NCI-H345 treated with DMSO at 0.1 percent for 48 hours (cell line): ENCODE results near the gene C9orf50.
A peak's percentile ranks its signal among the peaks of the same experiment; 100 is the strongest.
"Not testable (repeated sequence)": the region's sequence is repeated elsewhere in the genome, so short reads cannot be mapped to it uniquely, and the experiment has no call there.

Experiments used
- DNase-seq: peaks from one replicate; lab custom pipeline; 2025; ENCODE audit not compliant: unreplicated experiment; lab: John Stamatoyannopoulos, UW

C9orf50 gene

DNA sequence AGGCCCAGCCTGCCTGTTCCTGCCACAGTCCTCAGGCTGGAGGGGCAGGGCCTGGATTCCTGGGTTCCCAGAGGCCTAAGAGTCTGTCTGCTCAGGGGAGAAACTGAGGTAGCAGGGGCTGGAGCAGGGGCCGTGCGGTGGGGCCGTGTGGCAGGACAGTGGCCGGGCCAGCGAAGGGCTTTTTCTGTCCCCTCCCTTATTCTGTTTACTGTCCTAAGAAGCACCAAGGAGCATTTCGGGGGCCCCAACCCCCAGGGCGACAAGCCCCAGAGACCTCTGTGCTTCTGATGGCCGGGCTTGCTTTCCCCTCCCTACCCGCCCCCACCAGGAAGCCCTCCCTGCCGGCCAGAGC lies 27.8 kb upstream of the C9orf50 start:
- DNase-seq, result no peak

DNA sequence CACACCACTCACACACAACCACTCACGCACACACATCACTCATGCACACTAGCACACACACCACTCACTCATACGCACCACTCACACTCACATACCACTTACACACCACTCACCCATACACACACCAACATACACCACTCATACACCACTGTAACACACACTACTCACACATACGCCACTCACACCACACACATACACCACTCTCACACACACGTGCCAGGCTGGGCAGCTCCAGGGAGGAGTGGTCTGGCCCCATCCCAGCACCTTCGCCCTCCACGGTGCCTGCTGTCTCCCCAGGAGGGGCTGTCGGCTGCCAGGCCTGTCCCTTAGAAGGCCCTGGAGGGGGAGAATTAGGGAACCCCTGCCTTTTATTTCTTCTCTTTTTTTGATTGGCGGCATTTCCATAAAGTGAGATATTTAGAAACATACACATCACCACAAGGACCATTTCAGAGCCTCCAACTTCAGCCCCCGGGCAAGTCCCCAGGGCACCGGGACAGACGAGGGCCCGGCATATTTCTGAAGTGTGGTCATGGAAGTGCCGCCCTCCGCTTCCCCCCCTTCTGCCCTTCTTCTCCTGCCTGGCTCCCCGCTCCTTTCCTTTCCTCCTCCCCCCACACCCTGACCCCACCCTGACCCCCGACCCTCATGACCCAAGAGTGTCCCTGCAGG lies 27.3 kb upstream of the C9orf50 start:
- DNase-seq, result no peak

- DNase-seq, result no peak
Measured at GRCh38 chr9:129647635-129648034, 26.7 kb upstream of the C9orf50 start.

DNA sequence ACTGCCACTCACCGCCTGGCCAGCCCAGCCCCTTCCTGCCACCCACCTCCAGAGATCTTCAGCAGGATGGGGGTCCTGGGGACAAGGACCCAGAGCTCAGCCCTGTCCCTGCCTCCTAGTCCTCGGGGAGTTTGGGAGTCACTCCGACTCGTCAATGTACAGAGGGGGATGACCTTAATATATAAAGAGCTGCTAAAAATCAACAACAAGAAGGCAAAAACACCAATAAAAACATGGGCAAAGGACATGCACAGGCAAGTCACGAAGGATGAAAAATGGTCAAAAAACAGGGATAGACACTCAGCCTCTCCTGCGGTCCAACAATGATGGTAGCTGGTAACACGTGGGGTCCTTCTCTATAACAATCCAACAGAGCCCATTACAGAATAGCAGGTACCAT lies 25.8 kb upstream of the C9orf50 start:
- no peak for DNase-seq

DNA sequence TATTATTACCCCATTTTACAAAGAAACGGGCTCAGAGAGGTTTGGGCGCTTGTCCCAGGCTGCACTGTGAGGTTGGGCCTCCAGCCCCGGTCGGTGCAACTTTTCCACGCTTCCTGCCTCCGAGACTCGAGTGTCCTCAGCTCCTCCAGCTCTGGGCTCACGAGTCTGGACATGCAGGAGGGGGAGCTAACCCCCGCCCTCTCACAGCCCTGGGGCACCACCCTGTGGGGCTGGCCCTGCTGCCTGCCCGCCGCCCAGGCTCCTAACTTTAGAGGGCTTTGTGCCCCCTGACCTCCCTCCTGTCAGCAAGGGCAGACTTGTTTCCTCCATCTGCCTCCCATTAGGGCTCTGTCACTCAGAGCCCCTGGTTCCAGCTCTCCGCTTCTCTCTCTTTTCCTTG lies 25.4 kb upstream of the C9orf50 start:
- no peak for DNase-seq

- no peak for DNase-seq
Measured at GRCh38 chr9:129644902-129645301, 24.0 kb upstream of the C9orf50 start.

- DNase-seq, result no peak
Measured at GRCh38 chr9:129644365-129644764, 23.5 kb upstream of the C9orf50 start.

- DNase-seq, result no peak
Measured at GRCh38 chr9:129643706-129644105, 22.8 kb upstream of the C9orf50 start.

DNA sequence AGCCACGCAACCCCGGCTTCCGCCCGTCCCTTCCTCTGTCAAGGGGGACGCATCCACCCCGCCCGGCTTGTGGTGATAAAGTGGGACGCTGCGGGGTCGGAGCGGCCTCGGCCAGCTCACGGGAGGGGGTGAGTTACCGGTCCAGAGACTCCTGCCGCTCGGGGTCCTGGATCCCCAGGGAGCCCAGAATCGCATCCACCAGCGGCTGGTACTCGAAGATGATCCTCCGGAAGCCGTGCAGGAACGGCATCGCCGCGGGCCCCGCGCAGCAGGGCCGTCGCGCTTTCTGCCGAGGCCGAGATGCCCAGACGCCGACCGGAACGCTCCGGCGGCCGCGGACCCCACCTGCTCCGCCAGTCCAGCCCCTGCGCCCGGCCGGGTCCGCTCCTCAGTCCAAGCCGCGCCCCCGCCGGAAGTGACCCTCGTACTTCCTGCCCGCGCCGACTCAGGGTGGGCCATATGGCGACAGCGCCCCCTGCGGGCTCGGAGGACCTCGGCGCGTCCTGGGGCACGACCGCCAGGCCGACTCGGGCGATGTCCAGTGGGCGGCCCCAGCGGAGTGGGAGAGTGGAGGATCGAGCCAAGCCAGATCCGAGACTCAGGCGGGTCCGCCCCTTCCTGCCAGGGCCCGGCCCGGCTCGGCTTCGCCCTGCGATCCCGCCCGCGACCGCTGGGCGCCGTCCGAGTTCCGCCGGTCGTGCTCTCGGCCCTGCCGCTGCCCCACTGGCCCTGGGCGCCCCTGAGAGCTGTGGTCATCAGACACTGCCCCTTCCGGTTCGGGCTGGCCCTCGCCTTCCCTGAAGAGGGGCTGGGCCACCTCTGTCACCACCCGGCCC lies 21.1 kb upstream of the C9orf50 start, which contains the start of gene ASB6:
Gene ASB6 (minus strand): TSS at position 402 of the 836 bp plus-strand sequence. CDS start 152 bp downstream, at position 250.
- DNase-seq, result peak; percentile 73

- no peak for DNase-seq
Measured at GRCh38 chr9:129640871-129641749, 20.2 kb upstream of the C9orf50 start.

DNA sequence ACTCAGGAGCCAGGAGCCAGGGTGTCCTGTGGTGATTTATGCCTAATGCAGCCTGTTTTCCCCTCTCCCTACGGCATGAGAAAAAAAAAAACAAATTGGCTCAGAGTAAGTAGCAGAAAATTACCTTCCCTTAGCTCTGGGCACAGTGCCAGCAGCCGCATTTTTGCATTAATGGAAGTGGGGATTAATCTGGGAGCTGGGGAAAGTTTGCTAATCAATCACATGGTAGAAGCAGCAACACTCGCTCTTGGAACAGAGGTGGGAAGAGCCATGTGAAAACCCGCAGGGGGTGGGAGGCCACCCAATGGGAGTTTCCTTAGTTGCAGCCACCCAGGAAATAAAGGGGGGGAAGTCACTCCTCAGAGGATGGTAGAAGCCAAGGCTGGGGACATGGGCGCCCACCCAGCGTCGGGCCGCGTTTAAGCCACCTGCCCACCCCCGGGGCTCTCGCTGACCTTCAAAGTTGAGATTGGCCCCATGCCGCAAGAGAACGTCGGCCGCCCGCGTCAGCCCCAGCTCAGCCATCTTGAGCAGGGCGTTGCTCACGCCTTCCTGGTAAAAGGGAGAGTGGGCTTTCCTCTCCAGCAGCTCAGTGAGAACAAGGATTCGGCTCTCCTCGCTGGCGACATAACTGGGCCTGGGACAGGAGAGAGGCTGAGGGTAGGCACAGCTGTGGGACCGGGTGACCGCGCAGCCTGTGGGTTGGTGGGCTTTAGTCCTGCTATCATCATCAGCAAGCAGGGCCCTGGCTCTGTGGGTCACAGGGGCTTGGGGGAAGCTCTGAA lies 19.4 kb upstream of the C9orf50 start:
- DNase-seq, result peak; percentile 38

DNA sequence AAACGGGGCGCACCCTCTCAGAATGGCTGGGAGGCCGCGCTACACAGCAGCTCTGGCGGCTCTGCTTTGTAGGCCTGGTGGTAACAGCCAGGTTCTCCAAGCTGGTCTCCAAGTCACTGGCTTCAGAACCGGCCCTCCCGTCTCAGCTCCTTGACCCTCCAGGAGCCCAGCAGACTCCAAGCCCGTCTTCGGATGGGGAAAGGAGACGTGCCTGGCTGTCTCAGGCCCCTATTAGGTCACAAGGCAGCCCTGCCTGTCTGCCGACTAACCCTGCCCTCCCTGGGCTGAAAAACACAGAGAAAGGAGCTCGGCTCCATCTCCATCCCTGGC lies 18.8 kb upstream of the C9orf50 start:
- no peak for DNase-seq

- no peak for DNase-seq
Measured at GRCh38 chr9:129639034-129639630, 18.2 kb upstream of the C9orf50 start.

GRCh38 chr9:129637673-129638439 lies 17.0 kb upstream of the C9orf50 start:
- DNase-seq, result no peak

DNA sequence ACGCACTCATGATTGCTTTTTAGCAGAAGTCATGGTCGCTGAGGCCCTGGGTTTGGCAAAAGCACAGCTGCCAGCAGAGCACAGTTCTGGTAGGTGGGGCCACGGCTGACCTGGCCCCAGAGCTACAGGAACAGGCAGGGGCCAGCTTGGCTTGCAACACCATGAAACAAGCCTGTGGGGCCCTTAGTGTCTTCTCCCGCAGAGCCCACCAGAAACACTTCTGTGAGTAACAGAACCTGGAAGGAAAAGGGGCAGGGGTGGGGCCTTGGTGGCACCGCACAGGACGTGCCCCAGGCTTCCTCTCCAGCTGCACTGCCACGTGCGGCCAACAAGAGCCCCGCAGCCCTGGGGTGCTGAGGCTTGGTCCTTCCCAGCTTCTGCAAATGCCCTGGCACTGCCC lies 16.2 kb upstream of the C9orf50 start:
- DNase-seq, result no peak

GRCh38 chr9:129636343-129636742 lies 15.4 kb upstream of the C9orf50 start:
- not testable (repeated sequence) for DNase-seq

DNA sequence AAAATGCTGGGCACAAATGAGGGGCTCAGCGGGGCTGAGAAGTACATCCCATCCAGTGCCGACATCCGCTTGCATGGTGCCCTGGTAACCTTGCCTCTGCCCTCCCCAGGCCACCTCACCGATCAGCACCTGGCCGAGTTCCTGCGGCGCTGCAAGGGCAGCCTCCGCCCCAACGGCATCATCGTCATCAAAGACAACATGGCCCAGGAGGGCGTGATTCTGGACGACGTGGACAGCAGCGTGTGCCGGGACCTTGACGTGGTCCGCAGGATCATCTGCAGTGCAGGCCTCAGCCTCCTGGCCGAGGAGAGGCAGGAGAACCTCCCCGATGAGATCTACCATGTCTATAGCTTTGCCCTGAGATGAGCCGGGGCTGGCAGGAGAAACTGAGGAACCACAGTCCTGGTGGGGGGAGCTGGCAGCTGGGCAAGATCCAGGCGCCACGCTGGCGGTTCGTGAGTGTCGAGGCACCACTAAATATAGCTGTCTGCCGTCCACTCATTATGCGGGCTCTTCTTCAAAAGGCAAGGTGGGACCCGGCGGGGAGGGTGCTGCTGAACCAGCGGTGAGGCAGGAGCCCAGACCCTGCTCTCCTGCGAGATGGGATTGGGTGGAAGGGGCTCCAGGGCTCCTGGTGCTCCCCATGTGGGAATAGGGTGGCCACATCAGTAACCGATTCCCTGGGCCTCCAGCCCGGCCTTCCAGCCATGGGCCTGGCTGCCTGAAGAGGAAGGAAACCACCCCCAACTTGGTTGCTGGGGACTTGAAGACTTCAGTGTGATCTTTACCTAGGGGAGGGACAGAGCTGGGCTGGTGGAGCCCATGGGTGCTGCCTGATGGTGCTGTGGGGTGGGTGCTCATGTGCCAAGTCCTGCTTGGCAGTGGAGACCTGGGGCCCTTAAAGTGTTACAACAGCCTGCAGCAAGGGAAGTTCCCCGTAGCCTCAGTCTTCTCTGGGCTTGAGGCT lies 14.5 kb upstream of the C9orf50 start:
- DNase-seq, result no peak

GRCh38 chr9:129633848-129634247 lies 12.9 kb upstream of the C9orf50 start:
- DNase-seq, result no peak

- no peak for DNase-seq
Measured at GRCh38 chr9:129633207-129633606, 12.3 kb upstream of the C9orf50 start.
